ENCODE data around the gene NANOS1. TPM values are rescaled to one million over a fixed set of nuclear protein-coding genes. Genes with fewer than 3 reads are reported as not detected.

Gene NANOS1
- total RNA-seq: 0.60 TPM

GRCh38 chr10:119029613-119030420, at the start of gene NANOS1:
TSS of gene NANOS1 (plus strand) at chr10:119029714. CDS start at chr10:119029802, 88 bp downstream.
- DNase-seq (ENCODE audit: low spot score): no peak

- DNase-seq (ENCODE audit: low spot score): no peak
These were observed 49.2 kb upstream of the NANOS1 start for GRCh38 chr10:118980135-118980865.

- no peak for DNase-seq (ENCODE audit: low spot score)
These were observed 48.6 kb upstream of the NANOS1 start for GRCh38 chr10:118980870-118981269.

GRCh38 chr10:118981946-118982345, 47.6 kb upstream of the NANOS1 start:
- no peak for DNase-seq (ENCODE audit: low spot score)

- no peak for DNase-seq (ENCODE audit: low spot score)
These were observed 47.1 kb upstream of the NANOS1 start for GRCh38 chr10:118982366-118982765.

- DNase-seq (ENCODE audit: low spot score): no peak
These were observed 46.3 kb upstream of the NANOS1 start for GRCh38 chr10:118983263-118983662.

- no peak for DNase-seq (ENCODE audit: low spot score)
These were observed 43.9 kb upstream of the NANOS1 start for GRCh38 chr10:118985576-118985975.

- DNase-seq (ENCODE audit: low spot score): no peak
These were observed 42.4 kb upstream of the NANOS1 start for GRCh38 chr10:118986815-118987790.

- DNase-seq (ENCODE audit: low spot score): no peak
These were observed 39.2 kb upstream of the NANOS1 start for GRCh38 chr10:118990326-118990725.

- no peak for DNase-seq (ENCODE audit: low spot score)
These were observed 37.0 kb upstream of the NANOS1 start for GRCh38 chr10:118992496-118992895.

GRCh38 chr10:118993214-118993613, 36.3 kb upstream of the NANOS1 start:
- DNase-seq (ENCODE audit: low spot score): no peak

- DNase-seq (ENCODE audit: low spot score): no peak
These were observed 35.2 kb upstream of the NANOS1 start for GRCh38 chr10:118994321-118994720.

- no peak for DNase-seq (ENCODE audit: low spot score)
These were observed 33.8 kb upstream of the NANOS1 start for GRCh38 chr10:118995739-118996138.

- DNase-seq (ENCODE audit: low spot score): no peak
These were observed 32.1 kb upstream of the NANOS1 start for GRCh38 chr10:118997379-118997778.

GRCh38 chr10:118998183-118998582, 31.3 kb upstream of the NANOS1 start:
- DNase-seq (ENCODE audit: low spot score): no peak

- DNase-seq (ENCODE audit: low spot score): no peak
These were observed 27.6 kb upstream of the NANOS1 start for GRCh38 chr10:119001717-119002500.

GRCh38 chr10:119003572-119004289, 25.8 kb upstream of the NANOS1 start:
- DNase-seq (ENCODE audit: low spot score): no peak

- DNase-seq (ENCODE audit: low spot score): no peak
These were observed 24.0 kb upstream of the NANOS1 start for GRCh38 chr10:119005362-119006043.

GRCh38 chr10:119006451-119007210, 22.9 kb upstream of the NANOS1 start:
- peak; percentile 79 for DNase-seq (ENCODE audit: low spot score)

Measured in mucosa of gallbladder (tissue), 1 donor.